Tibial artery (tissue), 4 donors: ENCODE results near the gene EEF2KMT.
"Not testable (repeated sequence)": the region's sequence is repeated elsewhere in the genome, so short reads cannot be mapped to it uniquely, and the experiment has no call there.

ENCODE experiments used
- DNase-seq, 2 donors: peaks; one replicate each; pipeline ENCODE4 v3.0.0-alpha.2; 2019
- H3K27ac ChIP-seq, 2 donors: fragments of 200-600 bp; sonication (generic) in 1 of 2; 1 replicate in 1 of 2; 2 replicates in 1 of 2; pipeline ENCODE4 v1.5.1; 2018 to 2019; ENCODE audit warnings: mild to moderate bottlenecking in 1 of 2
- H3K27me3 ChIP-seq, 2 donors: fragments of 200-600 bp; sonication (generic) in 1 of 2; one replicate each; pipeline versions ENCODE4 v1.5.1 to v1.6.0; 2016 to 2019
- H3K36me3 ChIP-seq, 3 donors: fragments of 200-600 bp; sonication (generic) in 2 of 3; one replicate each; pipeline ENCODE4 v1.5.1; 2016 to 2019; ENCODE audit warnings: mild to moderate bottlenecking in 2 of 3
- H3K4me1 ChIP-seq, 4 donors: fragments of 200-600 bp; sonication (generic) in 2 of 4; 1 replicate in 3 of 4; 2 replicates in 1 of 4; pipeline ENCODE4 v1.5.1; 2016 to 2019
- H3K4me3 ChIP-seq, 2 donors: fragments of 200-600 bp; sonication (generic) in 1 of 2; 1 replicate in 1 of 2; 2 replicates in 1 of 2; pipeline ENCODE4 v1.5.1; 2018 to 2019; ENCODE audit warnings: mild to moderate bottlenecking in 2 of 2
- H3K9me3 ChIP-seq, 3 donors: fragments of 200-600 bp; sonication (generic) in 1 of 3; one replicate each; pipeline ENCODE4 v1.5.1; 2016 to 2019
- intact Hi-C: fragments of 100-400 bp; cut with DNase I; formaldehyde crosslinking; loops from one replicate; pipeline ENCODE4 v1.15.0; 2023; ENCODE audit warnings: low total_unique reads
- TF ChIP-seq, protein P1 (sequence below), 2 experiments: fragments of 200-600 bp in 1 of 2; fragments of 450-650 bp in 1 of 2; IDR thresholded peaks; one replicate each; pipeline ENCODE4 v1.5.1; 2017 to 2019; ENCODE audit warnings: antibody characterized with exemption in 2 of 2, mild to moderate bottlenecking in 1 of 2, moderate library complexity in 1 of 2

The EEF2KMT gene

GRCh38 chr16:5054876-5055865, 42.4 kb downstream of the EEF2KMT start:
- no peaks in the 10 kb centered on the region for H3K9me3 ChIP-seq
- no peak for DNase-seq
- no peak overlapping the region for H3K4me3 ChIP-seq
- H3K4me1 ChIP-seq, result no peaks in the 10 kb centered on the region
- TF ChIP-seq, protein P1, sequence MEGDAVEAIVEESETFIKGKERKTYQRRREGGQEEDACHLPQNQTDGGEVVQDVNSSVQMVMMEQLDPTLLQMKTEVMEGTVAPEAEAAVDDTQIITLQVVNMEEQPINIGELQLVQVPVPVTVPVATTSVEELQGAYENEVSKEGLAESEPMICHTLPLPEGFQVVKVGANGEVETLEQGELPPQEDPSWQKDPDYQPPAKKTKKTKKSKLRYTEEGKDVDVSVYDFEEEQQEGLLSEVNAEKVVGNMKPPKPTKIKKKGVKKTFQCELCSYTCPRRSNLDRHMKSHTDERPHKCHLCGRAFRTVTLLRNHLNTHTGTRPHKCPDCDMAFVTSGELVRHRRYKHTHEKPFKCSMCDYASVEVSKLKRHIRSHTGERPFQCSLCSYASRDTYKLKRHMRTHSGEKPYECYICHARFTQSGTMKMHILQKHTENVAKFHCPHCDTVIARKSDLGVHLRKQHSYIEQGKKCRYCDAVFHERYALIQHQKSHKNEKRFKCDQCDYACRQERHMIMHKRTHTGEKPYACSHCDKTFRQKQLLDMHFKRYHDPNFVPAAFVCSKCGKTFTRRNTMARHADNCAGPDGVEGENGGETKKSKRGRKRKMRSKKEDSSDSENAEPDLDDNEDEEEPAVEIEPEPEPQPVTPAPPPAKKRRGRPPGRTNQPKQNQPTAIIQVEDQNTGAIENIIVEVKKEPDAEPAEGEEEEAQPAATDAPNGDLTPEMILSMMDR (IDR thresholded peaks at IDR 0.05), result no peak
- H3K27me3 ChIP-seq, result peaks cover 0 to 16% of the 10 kb centered on the region in 2 donors
- intact Hi-C loops, result no loop called here
- H3K36me3 ChIP-seq, result no peaks in the 10 kb centered on the region
- no peak overlapping the region for H3K27ac ChIP-seq

DNA sequence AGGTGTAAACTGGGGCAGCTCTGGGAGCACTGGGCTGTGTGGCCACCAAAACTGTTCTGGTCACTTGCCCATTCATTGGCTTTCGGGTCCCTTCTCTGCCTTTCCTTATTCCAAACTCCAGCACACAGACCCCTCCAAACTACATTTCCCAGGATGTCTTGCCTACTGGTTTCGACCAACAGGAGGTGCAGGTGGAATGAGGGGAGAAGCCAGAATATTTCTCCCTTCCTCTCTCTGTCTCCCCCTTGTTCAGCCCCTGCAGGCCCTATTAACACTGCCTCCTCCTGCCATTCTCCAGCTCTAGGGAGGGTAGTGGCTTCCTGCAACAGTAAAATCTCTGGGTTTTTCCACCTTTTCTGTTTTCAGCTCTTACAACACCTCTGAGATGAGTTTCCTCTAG, 50.7 kb downstream of the EEF2KMT start:
- no peaks in the 10 kb centered on the region for H3K27me3 ChIP-seq
- H3K36me3 ChIP-seq, result no peaks in the 10 kb centered on the region
- DNase-seq, result no peak
- TF ChIP-seq, protein P1 (IDR thresholded peaks at IDR 0.05), result no peak
- no peak overlapping the region for H3K27ac ChIP-seq
- H3K4me1 ChIP-seq, result no peaks in the 10 kb centered on the region
- intact Hi-C loops, result no loop called here
- H3K4me3 ChIP-seq, result no peak overlapping the region
- no peaks in the 10 kb centered on the region for H3K9me3 ChIP-seq

DNA sequence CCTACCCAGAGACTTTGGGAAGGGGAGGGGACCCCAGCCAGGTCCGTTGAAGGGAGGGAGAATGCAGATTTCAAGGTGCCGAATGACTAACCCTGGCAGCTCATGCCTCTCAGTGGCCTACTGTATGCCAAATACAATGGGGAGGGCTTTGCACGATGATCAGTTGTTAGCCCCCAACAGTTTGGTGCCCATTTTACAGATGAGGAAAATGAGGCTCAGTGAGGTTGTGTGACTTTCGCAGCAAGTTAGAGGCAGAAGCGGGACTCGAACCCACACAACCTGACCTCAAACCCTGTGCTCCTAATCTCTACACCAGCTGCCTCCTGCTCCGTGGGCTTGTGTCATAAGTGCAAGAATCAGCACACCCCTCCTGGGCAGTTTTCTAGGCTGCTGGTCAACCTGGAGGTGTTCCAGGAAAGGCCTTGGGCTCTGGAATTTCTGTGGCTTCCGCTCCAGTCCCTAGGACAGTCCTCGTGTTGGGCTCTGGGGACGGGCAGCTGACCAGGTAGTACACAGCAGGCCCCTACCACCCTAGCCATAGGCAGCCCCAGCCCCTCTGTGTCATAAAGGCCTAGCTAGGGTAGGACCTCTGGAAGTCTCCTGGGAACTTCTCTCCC, 52.0 kb downstream of the EEF2KMT start:
- TF ChIP-seq, protein P1 (IDR thresholded peaks at IDR 0.05), result no peak
- H3K27me3 ChIP-seq, result no peaks in the 10 kb centered on the region
- intact Hi-C loops, result no loop called here
- H3K4me3 ChIP-seq, result no peak overlapping the region
- H3K27ac ChIP-seq, result no peak overlapping the region
- no peaks in the 10 kb centered on the region for H3K36me3 ChIP-seq
- H3K4me1 ChIP-seq, result no peaks in the 10 kb centered on the region
- DNase-seq, result no peak
- H3K9me3 ChIP-seq, result no peaks in the 10 kb centered on the region

DNA sequence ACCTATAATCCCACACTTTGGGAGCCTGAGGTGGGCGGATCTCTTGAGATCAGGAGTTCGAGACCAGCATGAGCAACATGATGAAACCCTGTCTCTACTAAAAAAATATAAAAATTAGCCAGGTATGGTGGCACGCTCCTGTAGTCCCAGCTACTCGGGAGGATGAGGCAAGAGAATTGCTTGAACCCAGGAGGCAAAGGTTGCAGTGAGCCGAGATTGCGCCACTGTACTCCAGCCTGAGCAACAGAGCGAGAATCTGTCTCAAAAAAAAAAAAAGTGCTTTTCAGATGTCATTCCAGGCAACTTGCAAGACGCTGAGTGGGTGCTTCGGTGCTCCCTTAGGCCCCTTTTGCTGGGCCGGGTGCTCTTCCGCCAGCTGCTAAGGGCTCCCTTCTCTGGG, 53.0 kb downstream of the EEF2KMT start:
- DNase-seq, H3K27ac ChIP-seq, H3K4me3 ChIP-seq, intact Hi-C loops, H3K27me3 ChIP-seq, H3K4me1 ChIP-seq, H3K9me3 ChIP-seq, H3K36me3 ChIP-seq: not testable (repeated sequence)

GRCh38 chr16:5044011-5044540, 53.5 kb downstream of the EEF2KMT start:
- no peak overlapping the region for H3K4me3 ChIP-seq
- TF ChIP-seq, protein P1 (IDR thresholded peaks at IDR 0.05), result no peak
- H3K4me1 ChIP-seq, result no peaks in the 10 kb centered on the region
- no peak for DNase-seq
- H3K36me3 ChIP-seq, result no peaks in the 10 kb centered on the region
- intact Hi-C loops, result no loop called here
- H3K9me3 ChIP-seq, result no peaks in the 10 kb centered on the region
- no peak overlapping the region for H3K27ac ChIP-seq
- H3K27me3 ChIP-seq, result no peaks in the 10 kb centered on the region
